OCI-LY3 (cell line): ENCODE results near the gene HOXA6.

ENCODE experiments used
- H2AFZ ChIP-seq: fragments of 200-600, 300-600 bp; shearing (Covaris generic); 2 replicates; pipeline ENCODE4 v1.6.0; 2014; ENCODE audit warnings: antibody characterized with exemption, low read depth, low read length
- H3K27ac ChIP-seq: fragments of 200-600, 300-600 bp; sonication (generic); 2 replicates; pipeline ENCODE4 v1.5.1; 2014; ENCODE audit warnings: mild to moderate bottlenecking, low read length, moderate library complexity, mixed read lengths
- H3K27me3 ChIP-seq: fragments of 200-600, 300-600 bp; sonication (generic); 2 replicates; pipeline ENCODE4 v1.6.1; 2014; ENCODE audit warnings: low read depth, low read length, mixed read lengths
- H3K36me3 ChIP-seq: fragments of 200-600, 300-600 bp; sonication (generic); replicated peaks from 2 replicates; pipeline ENCODE3; 2014; ENCODE audit warnings: low read depth, low read length, mixed read lengths
- H3K4me1 ChIP-seq: fragments of 300-600, 200-600 bp; sonication (generic); 2 replicates; pipeline ENCODE4 v1.6.1; 2014; ENCODE audit warnings: low read length, mixed read lengths
- H3K4me2 ChIP-seq: fragments of 200-600, 300-600 bp; sonication (generic); 2 replicates; pipeline ENCODE4 v1.6.1; 2014; ENCODE audit warnings: low read length, mixed read lengths
- H3K4me3 ChIP-seq: fragments of 300-600, 200-600 bp; sonication (generic); 2 replicates; pipeline ENCODE4 v1.5.1; 2014; ENCODE audit warnings: antibody characterized with exemption, mild to moderate bottlenecking, low read length, moderate library complexity
- H3K79me2 ChIP-seq: fragments of 300-600, 200-600 bp; shearing (Covaris generic); 2 replicates; pipeline ENCODE4 v1.6.1; 2014; ENCODE audit warnings: mild to moderate bottlenecking, low read length, mixed read lengths
- H3K9ac ChIP-seq: fragments of 300-600, 200-600 bp; shearing (Covaris generic); 2 replicates; pipeline ENCODE4 v1.6.0; 2014; ENCODE audit warnings: mild to moderate bottlenecking, low read length, moderate library complexity
- H3K9me3 ChIP-seq: fragments of 200-600, 300-600 bp; shearing (Covaris generic); 2 replicates; pipeline ENCODE4 v1.6.1; 2014; ENCODE audit warnings: low read length, mixed read lengths; ENCODE audit not compliant: insufficient read depth
- H4K20me1 ChIP-seq: fragments of 200-600, 300-600 bp; sonication (generic); 2 replicates; pipeline ENCODE4 v1.6.1; 2016; ENCODE audit warnings: low read length, mixed read lengths; ENCODE audit not compliant: insufficient read depth
- EZH2phosphoT487 ChIP-seq: fragments of 200-600 bp; shearing (Covaris generic); IDR thresholded peaks from 2 replicates; pipeline ENCODE4 v1.6.1; 2018; ENCODE audit warnings: antibody characterized with exemption, mixed run types, low read depth
- TF ChIP-seq, protein P1 (sequence below): fragments of 200-600, 300-600 bp; sonication (generic); IDR thresholded peaks from 2 replicates; pipeline ENCODE4 v1.5.1; 2014; ENCODE audit warnings: antibody characterized with exemption, low read length, low read depth

Gene HOXA6

DNA sequence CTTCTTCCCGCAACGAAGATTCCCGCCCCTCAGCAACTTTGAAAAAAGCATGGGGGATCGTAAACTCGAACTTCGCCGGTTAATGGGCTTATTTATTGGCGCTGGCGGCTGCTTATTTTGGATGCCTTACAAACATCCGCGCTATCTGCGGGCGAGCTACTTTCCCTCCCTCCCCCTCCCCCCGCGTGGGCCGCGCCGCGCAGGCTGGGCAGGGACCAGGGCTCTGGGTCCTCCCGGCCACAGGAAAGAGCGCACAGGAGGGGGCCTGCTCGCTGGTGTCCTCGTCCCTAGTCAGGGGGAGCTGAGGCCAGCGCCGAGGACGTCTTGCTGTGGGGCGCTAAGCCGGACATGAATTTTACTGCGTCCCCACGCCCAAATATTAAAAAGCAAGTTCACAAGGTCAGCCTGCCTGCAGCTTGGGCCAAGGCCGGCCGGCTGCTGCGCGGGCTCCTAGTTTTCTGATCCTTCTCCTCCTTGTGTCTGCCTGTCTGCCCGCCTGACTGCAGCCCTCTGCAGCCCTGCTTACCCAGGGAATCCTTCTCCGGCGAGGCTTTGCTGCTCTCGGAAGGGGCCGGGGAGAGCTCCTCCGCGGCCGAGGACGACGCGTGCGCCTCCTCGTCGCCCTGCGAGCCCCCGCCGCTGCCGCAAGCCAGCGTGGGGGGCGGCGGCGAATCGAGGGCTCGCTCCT is 25.4 kb upstream of the HOXA6 start:
- Histone ChIP-seq H3K4me2 (no peak overlapping the region), H4K20me1 (no peaks in the 10 kb centered on the region), H3K79me2 (no peaks in the 10 kb centered on the region), H3K27ac (no peak overlapping the region), H3K27me3 (no peaks in the 10 kb centered on the region), H3K9ac (no peak overlapping the region), H3K4me3 (no peak overlapping the region), H2AFZ (no peak overlapping the region), H3K36me3 (no peaks in the 10 kb centered on the region), H3K4me1 (no peaks in the 10 kb centered on the region), H3K9me3 (no peaks in the 10 kb centered on the region)
- no peak for TF ChIP-seq EZH2phosphoT487
- TF ChIP-seq, protein P1, sequence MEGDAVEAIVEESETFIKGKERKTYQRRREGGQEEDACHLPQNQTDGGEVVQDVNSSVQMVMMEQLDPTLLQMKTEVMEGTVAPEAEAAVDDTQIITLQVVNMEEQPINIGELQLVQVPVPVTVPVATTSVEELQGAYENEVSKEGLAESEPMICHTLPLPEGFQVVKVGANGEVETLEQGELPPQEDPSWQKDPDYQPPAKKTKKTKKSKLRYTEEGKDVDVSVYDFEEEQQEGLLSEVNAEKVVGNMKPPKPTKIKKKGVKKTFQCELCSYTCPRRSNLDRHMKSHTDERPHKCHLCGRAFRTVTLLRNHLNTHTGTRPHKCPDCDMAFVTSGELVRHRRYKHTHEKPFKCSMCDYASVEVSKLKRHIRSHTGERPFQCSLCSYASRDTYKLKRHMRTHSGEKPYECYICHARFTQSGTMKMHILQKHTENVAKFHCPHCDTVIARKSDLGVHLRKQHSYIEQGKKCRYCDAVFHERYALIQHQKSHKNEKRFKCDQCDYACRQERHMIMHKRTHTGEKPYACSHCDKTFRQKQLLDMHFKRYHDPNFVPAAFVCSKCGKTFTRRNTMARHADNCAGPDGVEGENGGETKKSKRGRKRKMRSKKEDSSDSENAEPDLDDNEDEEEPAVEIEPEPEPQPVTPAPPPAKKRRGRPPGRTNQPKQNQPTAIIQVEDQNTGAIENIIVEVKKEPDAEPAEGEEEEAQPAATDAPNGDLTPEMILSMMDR: no peak

DNA sequence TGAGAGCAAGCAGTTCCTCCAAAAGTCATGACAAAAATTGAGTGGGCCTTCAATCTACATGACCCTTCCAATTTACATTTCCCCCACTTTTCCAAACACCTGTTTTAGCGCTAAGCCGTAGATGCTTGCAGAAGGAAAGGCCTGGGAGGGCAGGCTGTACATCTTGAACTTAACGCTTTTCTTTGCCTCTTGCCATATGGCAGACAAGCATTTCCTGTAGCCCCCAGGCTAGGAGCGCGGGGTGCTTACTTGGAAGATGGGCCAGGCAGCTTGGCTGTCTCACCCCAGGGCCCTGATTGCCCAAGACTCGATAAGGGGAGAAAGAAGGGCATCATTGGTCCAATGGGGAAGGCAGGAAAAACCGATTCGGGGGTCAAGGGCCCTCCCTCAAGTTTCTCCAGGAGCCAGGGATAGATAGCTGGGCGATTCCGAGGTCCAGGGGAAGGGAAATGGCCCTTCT is 24.8 kb upstream of the HOXA6 start:
- Histone ChIP-seq H2AFZ (no peak overlapping the region), H4K20me1 (no peaks in the 10 kb centered on the region), H3K9ac (no peak overlapping the region), H3K4me2 (no peak overlapping the region), H3K79me2 (no peaks in the 10 kb centered on the region), H3K4me3 (no peak overlapping the region), H3K9me3 (no peaks in the 10 kb centered on the region), H3K27me3 (no peaks in the 10 kb centered on the region), H3K27ac (no peak overlapping the region), H3K36me3 (no peaks in the 10 kb centered on the region), H3K4me1 (no peaks in the 10 kb centered on the region)
- TF ChIP-seq EZH2phosphoT487: no peak
- TF ChIP-seq, protein P1: no peak

DNA sequence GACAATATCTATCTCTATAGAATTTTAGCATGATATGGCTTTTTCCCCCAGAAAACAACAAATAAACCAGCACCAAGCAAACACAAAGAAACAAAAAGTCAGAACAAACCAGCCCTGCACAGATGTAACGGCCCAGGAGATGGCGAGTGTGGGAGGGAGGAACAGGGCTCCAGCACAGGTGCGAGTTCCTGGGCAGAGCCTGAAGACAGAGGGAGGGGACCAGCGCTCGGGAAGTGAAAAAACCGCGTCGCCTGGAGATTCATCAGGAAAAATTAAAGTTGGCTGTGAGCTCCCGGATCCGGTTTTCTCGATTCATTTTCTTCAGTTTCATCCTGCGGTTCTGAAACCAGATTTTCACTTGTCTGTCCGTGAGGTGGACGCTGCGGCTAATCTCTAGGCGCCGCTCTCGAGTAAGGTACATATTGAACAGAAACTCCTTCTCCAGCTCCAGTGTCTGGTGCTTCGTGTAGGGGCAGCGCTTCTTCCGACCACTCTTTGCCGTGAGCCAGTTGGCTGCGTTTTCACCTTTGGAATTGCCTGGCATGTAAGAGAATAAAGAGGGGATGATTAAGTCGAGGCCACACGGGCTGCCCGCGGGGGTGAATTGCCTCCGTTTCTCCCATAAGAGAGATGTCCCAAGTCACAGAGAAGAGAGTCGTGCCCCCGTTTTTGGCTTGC is 24.2 kb upstream of the HOXA6 start:
- no peak for TF ChIP-seq EZH2phosphoT487
- TF ChIP-seq, protein P1: no peak
- H3K36me3 ChIP-seq: no peaks in the 10 kb centered on the region
- H3K9me3 ChIP-seq: no peaks in the 10 kb centered on the region
- H2AFZ ChIP-seq: no peak overlapping the region
- H3K4me3 ChIP-seq: no peak overlapping the region
- no peaks in the 10 kb centered on the region for H3K4me1 ChIP-seq
- no peaks in the 10 kb centered on the region for H3K27me3 ChIP-seq
- no peak overlapping the region for H3K27ac ChIP-seq
- no peaks in the 10 kb centered on the region for H3K79me2 ChIP-seq
- no peaks in the 10 kb centered on the region for H4K20me1 ChIP-seq
- H3K9ac ChIP-seq: no peak overlapping the region
- no peak overlapping the region for H3K4me2 ChIP-seq

DNA sequence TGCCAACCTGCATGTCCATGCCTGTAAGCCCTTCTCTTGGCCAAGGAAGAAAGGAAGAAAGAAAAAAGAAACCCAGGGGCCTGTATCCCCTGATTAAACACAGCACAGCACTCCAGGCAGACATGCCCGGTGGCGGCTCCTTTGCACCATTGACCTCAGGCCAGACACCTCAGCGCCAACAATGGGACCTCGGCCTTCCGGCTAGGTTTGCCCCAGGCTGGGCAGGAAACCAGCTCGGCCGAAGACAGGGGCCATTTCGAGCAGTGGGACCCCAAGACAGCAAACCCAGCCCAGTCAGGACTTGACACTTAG is 23.7 kb upstream of the HOXA6 start:
- H3K4me2 ChIP-seq: no peak overlapping the region
- H3K4me1 ChIP-seq: no peaks in the 10 kb centered on the region
- no peaks in the 10 kb centered on the region for H3K9me3 ChIP-seq
- no peak overlapping the region for H3K27ac ChIP-seq
- no peaks in the 10 kb centered on the region for H3K27me3 ChIP-seq
- TF ChIP-seq, protein P1: no peak
- no peak for TF ChIP-seq EZH2phosphoT487
- H3K36me3 ChIP-seq: no peaks in the 10 kb centered on the region
- H3K9ac ChIP-seq: no peak overlapping the region
- H2AFZ ChIP-seq: no peak overlapping the region
- H3K4me3 ChIP-seq: no peak overlapping the region
- H3K79me2 ChIP-seq: no peaks in the 10 kb centered on the region
- H4K20me1 ChIP-seq: no peaks in the 10 kb centered on the region
